Measurements from ENCODE around the gene UGT1A7.

UGT1A7 gene

GRCh38 chr2:233818639-233819621 lies 137.2 kb downstream of the UGT1A7 start:
- no peak for DNase-seq (ENCODE audit: low spot score)

DNA sequence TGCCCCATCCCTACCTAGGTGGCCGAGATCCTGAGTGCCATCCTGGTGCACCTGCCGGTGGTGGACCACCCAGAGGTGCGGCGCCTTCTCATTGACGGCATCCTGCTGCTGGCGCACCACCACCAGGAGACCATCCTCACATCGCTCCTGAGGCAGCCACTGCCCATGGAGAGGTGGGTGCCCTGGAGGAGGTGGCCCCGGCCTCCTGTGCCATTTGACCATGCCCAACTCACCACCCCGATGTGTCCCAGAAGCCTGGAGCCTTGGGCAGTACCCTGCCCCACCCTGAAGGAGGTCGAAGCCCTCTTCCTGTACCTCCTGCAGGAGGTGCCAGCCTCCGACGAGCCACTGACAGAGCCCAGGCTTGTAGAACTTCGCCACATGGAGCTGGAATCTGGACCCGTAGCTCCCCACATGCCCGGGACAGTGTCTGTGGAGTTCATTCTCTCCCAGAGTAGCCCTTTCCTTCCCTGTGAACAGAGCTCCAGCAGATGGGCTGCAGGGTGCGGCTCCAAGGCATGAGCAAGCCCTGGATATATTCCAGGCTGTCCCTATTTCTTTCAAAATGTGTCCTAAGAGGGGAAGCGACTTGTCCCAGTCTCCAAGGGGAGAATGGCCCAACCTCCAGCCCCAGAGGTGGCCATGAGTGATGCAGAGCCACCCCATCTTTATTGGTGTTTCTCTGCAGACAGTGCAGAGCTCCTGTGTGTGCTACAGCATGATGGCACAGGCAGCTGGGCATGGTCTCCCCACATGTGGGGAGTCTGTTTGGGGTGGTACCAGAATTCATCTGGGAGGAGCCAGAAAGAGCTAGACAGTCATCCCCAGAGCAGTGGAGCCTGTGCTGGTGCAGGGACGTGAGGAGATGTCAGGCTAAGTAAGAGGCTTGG lies 138.4 kb downstream of the UGT1A7 start:
- no peak for DNase-seq (ENCODE audit: low spot score)

GRCh38 chr2:233820774-233821105 lies 139.0 kb downstream of the UGT1A7 start:
- DNase-seq (ENCODE audit: low spot score), result no peak

GRCh38 chr2:233821196-233821595 lies 139.5 kb downstream of the UGT1A7 start:
- DNase-seq (ENCODE audit: low spot score), result no peak

- no peak for DNase-seq (ENCODE audit: low spot score)
Measured at GRCh38 chr2:233821709-233822100, 140.0 kb downstream of the UGT1A7 start.

DNA sequence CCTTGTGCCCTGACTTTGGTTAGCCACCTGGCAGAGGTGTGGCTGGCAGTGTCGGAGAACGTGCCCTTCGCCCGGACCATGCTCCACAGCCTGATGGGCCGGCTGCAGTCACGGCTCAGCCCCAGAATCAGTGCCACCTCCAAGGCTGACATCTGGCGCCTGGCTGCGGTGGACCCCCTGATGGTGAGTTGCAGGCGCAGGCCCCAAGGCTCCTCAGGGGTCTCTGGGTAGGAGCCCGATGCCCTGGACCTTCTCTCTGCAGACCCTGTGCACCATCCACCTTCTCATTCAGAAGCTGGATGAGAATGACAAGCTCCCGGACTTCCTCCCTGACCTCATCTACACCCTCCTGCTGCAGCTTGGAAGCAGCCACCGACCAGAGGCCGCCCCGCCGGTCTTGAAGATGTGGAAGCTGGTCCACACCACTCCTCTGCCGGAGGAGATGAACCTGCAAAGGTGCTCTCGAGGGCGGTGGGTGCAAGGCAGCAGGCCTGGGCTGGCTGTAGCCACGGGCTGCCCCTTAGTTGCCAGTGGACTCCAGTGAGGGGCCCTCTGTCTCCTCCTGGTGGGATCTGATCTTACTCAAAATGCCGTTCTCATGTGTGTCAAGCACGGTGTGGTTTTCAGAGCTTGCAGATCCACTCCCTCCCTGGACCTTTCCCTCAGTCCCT lies 140.5 kb downstream of the UGT1A7 start:
- no peak for DNase-seq (ENCODE audit: low spot score)
